ENCODE data around the gene DNAJC5.

GRCh38 chr20:63963784-63964301 lies 68.9 kb downstream of the DNAJC5 start:
- no peak for TF ChIP-seq POLR2A (IDR thresholded peaks at IDR 0.05; ENCODE audit: low read length)
- TF ChIP-seq GATA1 (IDR thresholded peaks at IDR 0.05; ENCODE audit: low read depth, low read length), result no peak
